Measurements from ENCODE around the gene RAD51AP1.

DNA sequence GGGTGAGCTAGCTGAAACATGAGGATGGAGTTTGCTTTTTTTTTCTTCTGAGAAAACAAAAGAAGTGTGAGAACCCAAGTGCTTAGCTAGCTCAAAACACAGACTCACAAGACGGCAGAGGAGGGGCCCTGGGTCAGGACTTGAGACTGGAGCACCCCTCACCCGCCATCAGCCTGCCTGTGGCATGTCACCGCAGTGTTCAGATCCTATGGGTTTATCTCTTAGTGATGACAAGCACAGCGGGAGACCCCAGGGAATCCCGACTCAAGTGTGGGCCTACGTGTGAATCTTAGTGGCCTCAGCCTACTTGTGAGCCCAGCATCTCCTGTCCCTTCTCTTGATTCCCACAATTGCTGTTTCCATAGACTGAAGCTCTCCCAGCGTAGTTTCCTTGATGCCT, 46.2 kb downstream of the RAD51AP1 start:
- TF ChIP-seq, protein P1, sequence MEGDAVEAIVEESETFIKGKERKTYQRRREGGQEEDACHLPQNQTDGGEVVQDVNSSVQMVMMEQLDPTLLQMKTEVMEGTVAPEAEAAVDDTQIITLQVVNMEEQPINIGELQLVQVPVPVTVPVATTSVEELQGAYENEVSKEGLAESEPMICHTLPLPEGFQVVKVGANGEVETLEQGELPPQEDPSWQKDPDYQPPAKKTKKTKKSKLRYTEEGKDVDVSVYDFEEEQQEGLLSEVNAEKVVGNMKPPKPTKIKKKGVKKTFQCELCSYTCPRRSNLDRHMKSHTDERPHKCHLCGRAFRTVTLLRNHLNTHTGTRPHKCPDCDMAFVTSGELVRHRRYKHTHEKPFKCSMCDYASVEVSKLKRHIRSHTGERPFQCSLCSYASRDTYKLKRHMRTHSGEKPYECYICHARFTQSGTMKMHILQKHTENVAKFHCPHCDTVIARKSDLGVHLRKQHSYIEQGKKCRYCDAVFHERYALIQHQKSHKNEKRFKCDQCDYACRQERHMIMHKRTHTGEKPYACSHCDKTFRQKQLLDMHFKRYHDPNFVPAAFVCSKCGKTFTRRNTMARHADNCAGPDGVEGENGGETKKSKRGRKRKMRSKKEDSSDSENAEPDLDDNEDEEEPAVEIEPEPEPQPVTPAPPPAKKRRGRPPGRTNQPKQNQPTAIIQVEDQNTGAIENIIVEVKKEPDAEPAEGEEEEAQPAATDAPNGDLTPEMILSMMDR (IDR thresholded peaks at IDR 0.05; ENCODE audit: poor library complexity, severe bottlenecking) = no peak
- TF ChIP-seq EZH2 (IDR thresholded peaks at IDR 0.05; ENCODE audit: borderline replicate concordance, insufficient read depth, low read length, poor library complexity, severe bottlenecking) = no peak
- TF ChIP-seq, protein P2, sequence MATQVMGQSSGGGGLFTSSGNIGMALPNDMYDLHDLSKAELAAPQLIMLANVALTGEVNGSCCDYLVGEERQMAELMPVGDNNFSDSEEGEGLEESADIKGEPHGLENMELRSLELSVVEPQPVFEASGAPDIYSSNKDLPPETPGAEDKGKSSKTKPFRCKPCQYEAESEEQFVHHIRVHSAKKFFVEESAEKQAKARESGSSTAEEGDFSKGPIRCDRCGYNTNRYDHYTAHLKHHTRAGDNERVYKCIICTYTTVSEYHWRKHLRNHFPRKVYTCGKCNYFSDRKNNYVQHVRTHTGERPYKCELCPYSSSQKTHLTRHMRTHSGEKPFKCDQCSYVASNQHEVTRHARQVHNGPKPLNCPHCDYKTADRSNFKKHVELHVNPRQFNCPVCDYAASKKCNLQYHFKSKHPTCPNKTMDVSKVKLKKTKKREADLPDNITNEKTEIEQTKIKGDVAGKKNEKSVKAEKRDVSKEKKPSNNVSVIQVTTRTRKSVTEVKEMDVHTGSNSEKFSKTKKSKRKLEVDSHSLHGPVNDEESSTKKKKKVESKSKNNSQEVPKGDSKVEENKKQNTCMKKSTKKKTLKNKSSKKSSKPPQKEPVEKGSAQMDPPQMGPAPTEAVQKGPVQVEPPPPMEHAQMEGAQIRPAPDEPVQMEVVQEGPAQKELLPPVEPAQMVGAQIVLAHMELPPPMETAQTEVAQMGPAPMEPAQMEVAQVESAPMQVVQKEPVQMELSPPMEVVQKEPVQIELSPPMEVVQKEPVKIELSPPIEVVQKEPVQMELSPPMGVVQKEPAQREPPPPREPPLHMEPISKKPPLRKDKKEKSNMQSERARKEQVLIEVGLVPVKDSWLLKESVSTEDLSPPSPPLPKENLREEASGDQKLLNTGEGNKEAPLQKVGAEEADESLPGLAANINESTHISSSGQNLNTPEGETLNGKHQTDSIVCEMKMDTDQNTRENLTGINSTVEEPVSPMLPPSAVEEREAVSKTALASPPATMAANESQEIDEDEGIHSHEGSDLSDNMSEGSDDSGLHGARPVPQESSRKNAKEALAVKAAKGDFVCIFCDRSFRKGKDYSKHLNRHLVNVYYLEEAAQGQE (IDR thresholded peaks at IDR 0.05; ENCODE audit: borderline replicate concordance) = no peak
- no peak for TF ChIP-seq POLR2AphosphoS5 (IDR thresholded peaks at IDR 0.05)
- no peak for TF ChIP-seq RAD21 (conservative IDR thresholded peaks at IDR 0.05)
- no peak for TF ChIP-seq SMC3 (conservative IDR thresholded peaks at IDR 0.05; ENCODE audit: poor library complexity)
- no peak for TF ChIP-seq TAF1 (IDR thresholded peaks at IDR 0.05; ENCODE audit: low read depth)
- no peak for TF ChIP-seq EP300 (conservative IDR thresholded peaks at IDR 0.05; ENCODE audit: poor library complexity, severe bottlenecking)
- TF ChIP-seq MXI1 (conservative IDR thresholded peaks at IDR 0.05; ENCODE audit: poor library complexity, severe bottlenecking) = no peak

Data from neural cell (in vitro differentiated cells).